Raji (cell line): ENCODE results near the gene NAE1.

Experiments
- POLR2A ChIP-seq: IDR thresholded peaks from 2 replicates; pipeline ENCODE4 v1.6.1; 2011; ENCODE audit warnings: low read depth, low read length, control low read depth; ENCODE audit not compliant: insufficient read depth

The NAE1 gene

DNA sequence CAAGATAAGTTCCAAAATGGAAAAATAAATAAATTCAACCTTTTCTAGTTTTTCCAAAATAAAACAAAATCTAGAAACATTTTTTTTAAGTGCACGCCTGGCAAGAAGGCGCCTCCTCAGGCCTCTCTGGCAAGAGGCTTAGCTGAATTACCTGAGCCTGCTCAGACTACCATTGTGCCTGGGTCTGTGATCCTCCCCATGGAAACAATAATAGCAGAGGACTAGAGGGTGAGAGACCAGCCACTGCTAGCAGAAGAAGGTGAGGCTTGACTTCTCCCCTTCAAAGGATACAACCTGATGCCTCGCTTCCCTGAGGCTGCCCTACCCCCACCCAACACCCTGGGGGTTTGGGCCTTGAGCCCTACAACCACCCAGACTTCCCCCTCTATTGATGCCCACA, 44.2 kb downstream of the NAE1 start:
- TF ChIP-seq POLR2A: no peak

DNA sequence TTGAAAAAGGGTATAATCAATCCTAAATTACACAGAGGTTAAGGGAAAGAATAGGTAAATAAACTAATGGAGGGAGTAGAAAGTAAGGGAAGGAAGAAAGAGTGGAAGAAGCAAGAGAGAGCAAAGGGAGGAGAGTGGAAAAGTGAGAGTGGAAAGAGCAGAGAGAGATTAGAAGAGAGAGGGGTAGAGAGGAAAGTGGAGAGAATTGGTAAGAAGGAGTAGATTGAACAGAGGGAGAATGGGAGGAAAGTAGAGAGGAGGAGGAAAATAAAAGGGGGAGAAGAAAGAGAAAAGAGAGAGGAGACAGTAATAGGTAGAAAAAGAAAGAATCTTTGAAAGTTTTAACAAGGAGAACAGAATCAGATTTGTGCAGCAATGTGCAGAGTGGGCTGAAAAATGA, 54.3 kb downstream of the NAE1 start:
- no peak for TF ChIP-seq POLR2A

DNA sequence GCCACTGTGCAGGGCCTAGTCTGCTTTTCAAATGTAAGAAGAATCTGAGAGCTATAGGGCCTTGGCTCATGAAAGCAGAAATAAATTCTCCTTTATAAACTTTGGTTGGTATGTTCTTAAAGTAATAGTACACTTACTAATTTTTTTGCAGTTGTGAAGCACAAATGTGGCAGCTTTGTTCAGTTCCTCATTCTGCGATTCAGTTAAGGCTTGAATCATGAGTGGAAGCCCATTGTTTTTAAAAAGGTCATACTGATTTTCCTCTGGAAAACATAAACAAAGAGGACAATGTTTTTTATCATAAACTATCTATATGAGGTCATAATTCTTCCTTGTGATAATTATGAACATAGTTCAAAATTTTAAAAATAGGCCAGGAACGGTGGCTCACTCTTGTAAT, 55.8 kb downstream of the NAE1 start:
- no peak for TF ChIP-seq POLR2A

DNA sequence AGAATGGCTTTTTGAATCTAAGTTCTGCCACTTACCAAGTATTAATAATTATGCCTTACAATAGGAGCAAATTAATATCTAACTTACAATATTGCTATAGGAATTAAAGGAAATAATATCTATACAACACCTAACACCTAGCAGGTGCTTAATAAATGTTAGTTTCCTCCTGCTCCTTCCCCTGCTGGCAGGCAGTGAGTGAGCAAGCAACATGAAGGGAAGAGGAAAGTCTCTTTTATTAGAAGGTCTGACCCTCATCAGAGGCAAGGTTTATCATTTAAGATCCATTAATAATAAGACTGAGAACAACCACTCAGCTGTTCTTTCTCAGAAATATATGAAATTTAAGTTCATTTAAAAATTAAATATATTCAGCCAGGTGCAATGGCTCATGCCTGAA, 72.7 kb downstream of the NAE1 start:
- no peak for TF ChIP-seq POLR2A

DNA sequence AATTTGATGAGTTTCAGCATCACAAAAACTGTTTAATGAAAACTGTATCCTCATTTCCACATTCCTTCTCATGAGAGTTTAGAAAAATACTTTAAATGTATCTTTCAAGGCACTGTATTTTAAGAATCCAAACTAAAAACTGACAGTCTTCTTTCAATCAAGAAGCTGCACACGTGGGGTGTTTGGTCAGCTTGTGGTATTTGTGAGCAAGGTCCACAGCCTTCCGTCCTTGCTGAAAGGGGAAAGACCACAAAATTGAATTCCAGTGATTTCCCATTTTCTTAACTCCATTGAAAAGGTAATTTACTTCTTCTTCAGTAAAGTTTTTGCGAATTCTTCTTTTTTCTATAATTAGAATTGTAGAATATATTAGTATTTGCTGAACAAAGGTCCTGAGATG, 76.0 kb downstream of the NAE1 start:
- TF ChIP-seq POLR2A: no peak

DNA sequence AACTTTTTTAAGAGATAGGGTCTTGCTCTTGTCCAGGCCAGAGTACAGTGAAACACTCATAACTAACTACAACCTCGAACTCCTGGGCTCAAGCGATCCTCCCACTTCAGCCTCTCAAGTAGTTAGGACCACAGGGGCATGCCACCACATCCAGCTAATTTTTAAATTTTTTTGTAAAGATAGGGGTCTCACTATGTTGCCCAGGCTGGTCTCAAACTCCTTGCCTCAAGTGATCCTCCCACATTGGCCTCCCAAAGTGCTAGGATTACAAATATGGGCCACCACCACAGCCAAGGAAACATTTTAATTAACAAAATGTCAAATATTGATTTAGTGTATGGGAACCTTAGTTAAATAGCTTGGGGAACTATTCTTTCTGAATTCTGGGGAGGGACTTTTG, 76.6 kb downstream of the NAE1 start:
- no peak for TF ChIP-seq POLR2A

DNA sequence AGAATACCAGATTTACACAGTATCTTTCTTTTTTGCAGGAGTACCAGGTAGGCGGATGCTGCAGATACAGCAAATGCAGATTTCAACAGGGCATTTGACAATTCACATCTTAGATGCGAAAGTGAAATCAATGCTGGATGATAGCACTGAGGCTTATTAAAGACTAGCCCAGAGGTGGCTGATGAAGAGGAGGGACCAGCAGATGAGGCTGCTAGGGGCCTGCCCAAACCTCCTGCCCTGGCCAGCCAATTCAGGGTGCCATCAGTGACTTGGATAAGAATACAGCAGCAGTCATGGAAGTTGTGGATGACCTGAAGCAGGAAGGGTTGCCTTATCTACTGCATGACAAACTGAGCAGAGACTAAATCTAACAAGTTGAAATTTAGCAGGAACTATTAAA, 77.8 kb downstream of the NAE1 start:
- TF ChIP-seq POLR2A: no peak
